Erythroblast (primary cell): ENCODE measurements around the gene TTC7B.

Source experiments
- GATA1 ChIP-seq: IDR thresholded peaks from 2 replicates; pipeline ENCODE4 v1.6.1; 2011; ENCODE audit warnings: low read depth, mild to moderate bottlenecking, control low read depth, low read length, moderate library complexity
- POLR2A ChIP-seq: IDR thresholded peaks from 2 replicates; pipeline ENCODE4 v1.6.1; 2011; ENCODE audit warnings: mild to moderate bottlenecking, low read length

GRCh38 chr14:90571149-90571947, 244.9 kb downstream of the TTC7B start:
- TF ChIP-seq POLR2A (no peak), GATA1 (no peak)
